Natural killer cell (primary cell): ENCODE results near the gene CALN1. TPM values are rescaled to one million over a fixed set of nuclear protein-coding genes. Genes with fewer than 3 reads are reported as not detected.

Experiments
- ATAC-seq, 3 donors: fragments of 150-1000 bp in 2 of 3; fragments of 200-7000 bp in 1 of 3; cut with Tn5 transposase; 1 replicate in 1 of 3; 2 replicates in 2 of 3; pipeline ENCODE4 v1.10.0; 2021; ENCODE audit warnings: mild to moderate bottlenecking in 2 of 3, moderate library complexity in 2 of 3
- DNase-seq, 2 donors: peaks; one replicate each; pipeline versions ENCODE4 v3.0.0 to v3.0.0-alpha.2; 2013 to 2021; ENCODE audit warnings: mixed read lengths in 1 of 2
- H3K27ac ChIP-seq: one replicate; pipeline ENCODE4 v1.5.1; 2013; ENCODE audit warnings: mild to moderate bottlenecking, low read length
- H3K27me3 ChIP-seq: one replicate; pipeline ENCODE4 v1.6.1; 2013; ENCODE audit warnings: low read length; ENCODE audit not compliant: control insufficient read depth, insufficient read depth
- H3K36me3 ChIP-seq: one replicate; pipeline ENCODE4 v1.6.1; 2013; ENCODE audit warnings: low read length; ENCODE audit not compliant: control insufficient read depth, insufficient read depth
- H3K4me1 ChIP-seq: one replicate; pipeline ENCODE4 v1.6.1; 2013; ENCODE audit warnings: low read length; ENCODE audit not compliant: control insufficient read depth, insufficient read depth
- H3K4me3 ChIP-seq: one replicate; pipeline ENCODE4 v1.5.1; 2013; ENCODE audit warnings: low read length
- H3K9me3 ChIP-seq: one replicate; pipeline ENCODE4 v1.6.1; 2013; ENCODE audit warnings: low read length; ENCODE audit not compliant: control insufficient read depth, insufficient read depth
- H3K27ac Mint-ChIP-seq, 2 donors: one replicate each; pipeline ENCODE4 v1.8.0; 2022; ENCODE audit warnings: mild to moderate bottlenecking in 2 of 2, mixed read lengths in 2 of 2, moderate library complexity in 1 of 2
- H3K27me3 Mint-ChIP-seq, 2 donors: one replicate each; pipeline ENCODE4 v1.8.0; 2022; ENCODE audit warnings: low read depth in 2 of 2, mixed read lengths in 2 of 2
- H3K36me3 Mint-ChIP-seq: one replicate; pipeline ENCODE4 v1.8.0; 2022; ENCODE audit warnings: mixed read lengths
- H3K4me1 Mint-ChIP-seq, 2 donors: one replicate each; pipeline ENCODE4 v1.8.0; 2022; ENCODE audit warnings: mixed read lengths in 2 of 2
- H3K4me3 Mint-ChIP-seq: one replicate; pipeline ENCODE4 v1.8.0; 2022; ENCODE audit warnings: mild to moderate bottlenecking, moderate library complexity, mixed read lengths
- H3K9me3 Mint-ChIP-seq, 2 donors: one replicate each; pipeline ENCODE4 v1.8.0; 2022; ENCODE audit warnings: mixed read lengths in 2 of 2
- CTCF ChIP-seq: fragments of 200-600 bp; IDR thresholded peaks from one replicate; pipeline ENCODE4 v1.8.0; 2022; ENCODE audit warnings: antibody characterized with exemption
- WGBS: methylation state at CpG from one replicate; pipeline ENCODE4 v1.1.7; 2013; ENCODE audit warnings: missing lambda C conversion rate; ENCODE audit not compliant: insufficient coverage; 5-methylcytosine and 5-hydroxymethylcytosine counted together
- intact Hi-C: fragments of 100-400 bp; cut with micrococcal nuclease; formaldehyde crosslinking; loops from one replicate; pipeline ENCODE4 v1.14.2; 2022
- total RNA-seq, 4 donors: library from RNA; stranded (reverse); fragments of 120-200 nt in 1 of 4; gene quantifications; one replicate each; pipeline versions ENCODE4 v1.2.3 to v1.2.4, GENCODE V29; 2013 to 2022

Gene CALN1
- total RNA-seq, 3 donors from 2014 or later (not counting 1 experiment from before 2014, with no cell fraction given): 0.18 TPM; not detected in 2

- no peak overlapping the region for H3K4me3 ChIP-seq
These were observed 557.4 kb downstream of the CALN1 start for GRCh38 chr7:71854546-71855397.

DNA sequence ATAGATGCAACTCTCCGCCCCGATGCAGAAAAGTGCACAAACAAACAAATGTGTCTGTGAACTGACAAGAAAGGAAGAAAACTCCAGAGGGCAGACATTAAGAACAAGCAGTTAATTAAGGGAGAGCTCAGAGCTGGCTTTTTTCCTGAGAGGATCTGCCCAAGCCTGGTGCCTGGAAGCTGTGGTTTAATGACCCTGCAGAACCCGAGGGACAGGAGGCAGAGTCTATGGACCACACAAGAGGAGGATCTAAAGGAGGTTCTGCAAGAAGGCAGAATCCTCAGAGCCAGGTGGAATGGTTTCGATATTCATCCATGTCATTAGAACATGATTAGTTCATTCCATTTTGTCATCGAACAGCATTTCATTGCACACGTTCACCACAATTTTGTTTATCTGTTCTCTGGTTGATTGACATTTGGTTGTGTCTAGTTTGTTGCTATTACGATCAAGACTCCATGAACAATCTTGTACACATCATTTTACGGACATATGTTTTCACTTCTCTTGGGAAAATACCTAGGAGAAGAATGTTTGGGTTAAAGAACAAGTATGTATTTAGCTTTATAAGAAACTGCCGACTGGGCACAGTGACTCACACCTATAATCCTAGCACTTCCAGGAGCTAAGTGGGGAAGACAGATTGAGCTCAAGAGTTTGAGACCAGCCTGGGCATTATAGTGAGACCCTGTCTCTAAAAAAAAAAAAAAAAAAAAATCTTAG is 560.2 kb downstream of the CALN1 start:
- H3K9me3 ChIP-seq: no peaks in the 10 kb centered on the region
- H3K4me3 ChIP-seq: no peak overlapping the region
- ATAC-seq (no peak), DNase-seq (no peak)
- H3K4me1 Mint-ChIP-seq: no peaks in the 10 kb centered on the region
- H3K4me1 ChIP-seq: no peaks in the 10 kb centered on the region
- H3K9me3 Mint-ChIP-seq: peaks cover 2 to 6% of the 10 kb centered on the region in 2 donors
- no peaks in the 10 kb centered on the region for H3K36me3 Mint-ChIP-seq
- H3K36me3 ChIP-seq: no peaks in the 10 kb centered on the region
- H3K27ac ChIP-seq: no peak overlapping the region
- no peaks in the 10 kb centered on the region for H3K27me3 Mint-ChIP-seq
- no peak overlapping the region for H3K4me3 Mint-ChIP-seq
- no peaks in the 10 kb centered on the region for H3K27me3 ChIP-seq
- 82% methylated on average over 6 of the region's 9 CpGs for WGBS
- no peak for TF ChIP-seq CTCF
- H3K27ac Mint-ChIP-seq: no peak overlapping the region
- intact Hi-C loops: no loop called here

More at GRCh38 chr7:71854546-71855397, 557.4 kb downstream of the CALN1 start:
- H3K27ac Mint-ChIP-seq: no peak overlapping the region
- DNase-seq (no peak), ATAC-seq (no peak)
- Histone ChIP-seq H3K9me3 (no peaks in the 10 kb centered on the region), H3K4me1 (no peaks in the 10 kb centered on the region), H3K27ac (no peak overlapping the region), H3K27me3 (no peaks in the 10 kb centered on the region), H3K36me3 (no peaks in the 10 kb centered on the region)
- no peaks in the 10 kb centered on the region for H3K4me1 Mint-ChIP-seq
- no peaks in the 10 kb centered on the region for H3K27me3 Mint-ChIP-seq
- H3K36me3 Mint-ChIP-seq: no peaks in the 10 kb centered on the region
- TF ChIP-seq CTCF: no peak
- WGBS: 81% methylated on average over 12 of the region's 12 CpGs
- peaks cover 0 to 6% of the 10 kb centered on the region in 2 donors for H3K9me3 Mint-ChIP-seq
- H3K4me3 Mint-ChIP-seq: no peak overlapping the region
- intact Hi-C loops: no loop called here

- H3K27me3 ChIP-seq: no peaks in the 10 kb centered on the region
- Mint-ChIP-seq H3K36me3 (no peaks in the 10 kb centered on the region), H3K27me3 (no peaks in the 10 kb centered on the region), H3K4me1 (no peaks in the 10 kb centered on the region), H3K27ac (no peak overlapping the region), H3K4me3 (no peak overlapping the region), H3K9me3 (peaks cover 0 to 2% of the 10 kb centered on the region in 2 donors)
- H3K4me3 ChIP-seq: no peak overlapping the region
- no peak for TF ChIP-seq CTCF
- no peaks in the 10 kb centered on the region for H3K36me3 ChIP-seq
- H3K27ac ChIP-seq: no peak overlapping the region
- no peak for ATAC-seq
- DNase-seq: no peak
- H3K9me3 ChIP-seq: peaks cover 3% of the 10 kb centered on the region
- intact Hi-C loops: no loop called here
- WGBS: 82% methylated on average over 6 of the region's 9 CpGs
- H3K4me1 ChIP-seq: no peaks in the 10 kb centered on the region
These were observed 566.0 kb downstream of the CALN1 start for GRCh38 chr7:71846160-71846559.
